HG02678 (cell line): ENCODE data around the gene TSHZ2.
"Not testable (repeated sequence)": the region's sequence is repeated elsewhere in the genome, so short reads cannot be mapped to it uniquely, and the experiment has no call there.

Experiments
- ATAC-seq: cut with Tn5 transposase; IDR thresholded peaks from one replicate; pipeline ENCODE4 v1.9.1; 2021; ENCODE audit warnings: mild to moderate bottlenecking, moderate library complexity; ENCODE audit not compliant: unreplicated experiment

The TSHZ2 gene

GRCh38 chr20:53080969-53081871, 109.1 kb downstream of the TSHZ2 start:
- no peak for ATAC-seq

GRCh38 chr20:53081916-53082863, 110.0 kb downstream of the TSHZ2 start:
- ATAC-seq, result no peak

- ATAC-seq, result no peak
Measured at GRCh38 chr20:53083411-53083810, 111.3 kb downstream of the TSHZ2 start.

- no peak for ATAC-seq
Measured at GRCh38 chr20:53084408-53084997, 112.3 kb downstream of the TSHZ2 start.

GRCh38 chr20:53085720-53086119, 113.6 kb downstream of the TSHZ2 start:
- ATAC-seq, result no peak

GRCh38 chr20:53087037-53087777, 115.0 kb downstream of the TSHZ2 start:
- no peak for ATAC-seq

GRCh38 chr20:53088786-53089185, 116.6 kb downstream of the TSHZ2 start:
- ATAC-seq, result no peak

- ATAC-seq, result not testable (repeated sequence)
Measured at GRCh38 chr20:53089851-53090250, 117.7 kb downstream of the TSHZ2 start.

GRCh38 chr20:53091789-53092188, 119.6 kb downstream of the TSHZ2 start:
- ATAC-seq, result no peak

GRCh38 chr20:53092772-53093300, 120.7 kb downstream of the TSHZ2 start:
- no peak for ATAC-seq

GRCh38 chr20:53097371-53097770, 125.2 kb downstream of the TSHZ2 start:
- ATAC-seq, result no peak

- ATAC-seq, result no peak
Measured at GRCh38 chr20:53097791-53098190, 125.6 kb downstream of the TSHZ2 start.

- ATAC-seq, result no peak
Measured at GRCh38 chr20:53098621-53099020, 126.5 kb downstream of the TSHZ2 start.

GRCh38 chr20:53099856-53100255, 127.7 kb downstream of the TSHZ2 start:
- no peak for ATAC-seq

- no peak for ATAC-seq
Measured at GRCh38 chr20:53100476-53100911, 128.3 kb downstream of the TSHZ2 start.

GRCh38 chr20:53101992-53102760, 130.0 kb downstream of the TSHZ2 start:
- no peak for ATAC-seq

GRCh38 chr20:53103124-53103523, 131.0 kb downstream of the TSHZ2 start:
- no peak for ATAC-seq

GRCh38 chr20:53104884-53105283, 132.7 kb downstream of the TSHZ2 start:
- ATAC-seq, result no peak

GRCh38 chr20:53116733-53117132, 144.6 kb downstream of the TSHZ2 start:
- ATAC-seq, result no peak
